ENCODE results near the gene SHISA9. TPM values are rescaled to one million over a fixed set of nuclear protein-coding genes. Genes with fewer than 3 reads are reported as not detected.

The SHISA9 gene
- total RNA-seq, 1 experiment from 2014 or later, result 7.3 TPM

DNA sequence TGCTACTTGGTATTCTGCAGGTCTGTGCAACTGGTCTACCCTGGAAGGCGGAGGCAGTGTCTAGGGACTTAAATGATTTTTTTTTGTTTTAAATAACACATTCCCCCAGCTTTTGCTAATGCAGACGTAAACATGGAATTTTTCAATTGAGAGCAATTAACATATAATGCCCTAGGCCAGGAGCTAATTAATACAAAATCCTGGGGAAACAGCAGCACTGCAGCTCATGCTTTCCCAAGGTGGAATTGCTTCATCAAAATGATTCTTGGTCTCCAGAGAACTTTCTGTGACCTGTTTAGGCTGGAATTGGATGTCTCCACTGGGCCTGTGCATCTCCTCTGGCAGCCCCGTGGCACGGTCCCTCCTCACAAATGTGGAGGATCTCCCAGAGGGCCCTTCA lies 50.6 kb downstream of the SHISA9 start:
- no peak for DNase-seq (ENCODE audit: low spot score)

DNA sequence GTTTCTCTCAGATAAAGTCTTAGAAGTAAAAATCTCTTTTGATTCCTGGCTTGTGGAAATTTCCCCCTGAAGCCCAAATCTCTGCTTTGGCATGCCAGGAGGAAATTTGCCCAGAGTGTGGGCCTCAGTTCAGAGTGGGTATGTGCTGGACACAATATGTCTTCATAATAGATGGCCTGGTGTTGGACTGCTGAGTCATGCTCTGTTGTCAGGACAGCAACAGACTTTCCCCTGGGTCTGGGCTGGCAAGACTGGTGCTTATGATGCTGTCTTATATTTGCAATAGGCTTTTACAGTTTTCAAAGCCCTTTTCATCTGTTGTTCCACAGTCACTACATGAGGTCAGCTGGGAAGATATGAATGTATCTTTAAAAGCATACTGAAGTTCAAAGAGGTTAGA lies 57.0 kb downstream of the SHISA9 start:
- DNase-seq (ENCODE audit: low spot score), result no peak

- DNase-seq (ENCODE audit: low spot score), result no peak
These were observed 57.7 kb downstream of the SHISA9 start for GRCh38 chr16:12959072-12959471.

DNA sequence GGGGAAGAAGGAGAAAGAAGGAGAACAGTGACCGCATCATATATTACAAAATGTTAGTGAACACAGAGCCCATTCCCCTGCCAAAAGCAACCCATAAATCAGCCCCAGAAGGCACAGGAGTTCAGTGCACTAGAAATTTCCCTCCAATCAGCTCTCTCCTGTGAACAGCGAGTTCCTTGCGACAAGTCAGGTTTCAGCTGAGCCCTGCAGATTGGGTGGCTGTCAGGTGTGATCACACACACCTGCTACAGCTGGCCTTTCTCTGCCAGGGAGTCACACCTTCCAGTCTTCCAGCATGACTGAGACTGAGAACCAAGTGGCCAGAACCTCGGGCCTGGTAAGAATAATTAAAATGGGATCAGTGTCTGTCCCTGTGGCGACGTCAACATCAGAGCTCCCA lies 60.2 kb downstream of the SHISA9 start:
- DNase-seq (ENCODE audit: low spot score), result no peak

DNA sequence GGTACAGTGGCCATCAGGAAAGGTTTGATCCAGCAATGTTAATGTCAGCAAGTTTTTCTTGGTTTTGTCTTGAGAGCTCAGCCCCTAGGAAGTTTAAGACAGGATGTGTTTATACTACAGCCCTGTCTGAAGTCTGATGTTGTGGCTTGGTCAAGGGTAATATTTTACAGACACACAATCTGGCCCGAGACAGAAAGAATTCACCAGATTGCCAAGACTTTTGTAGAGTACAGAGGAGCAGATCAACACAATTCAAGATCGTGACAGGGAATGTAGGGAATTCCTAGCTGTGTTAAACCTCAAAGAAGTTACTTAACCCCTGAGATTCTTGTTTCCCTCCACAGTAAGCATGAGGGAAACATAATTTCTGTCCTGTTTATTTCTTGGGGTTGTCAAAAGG lies 63.1 kb downstream of the SHISA9 start:
- no peak for DNase-seq (ENCODE audit: low spot score)

DNA sequence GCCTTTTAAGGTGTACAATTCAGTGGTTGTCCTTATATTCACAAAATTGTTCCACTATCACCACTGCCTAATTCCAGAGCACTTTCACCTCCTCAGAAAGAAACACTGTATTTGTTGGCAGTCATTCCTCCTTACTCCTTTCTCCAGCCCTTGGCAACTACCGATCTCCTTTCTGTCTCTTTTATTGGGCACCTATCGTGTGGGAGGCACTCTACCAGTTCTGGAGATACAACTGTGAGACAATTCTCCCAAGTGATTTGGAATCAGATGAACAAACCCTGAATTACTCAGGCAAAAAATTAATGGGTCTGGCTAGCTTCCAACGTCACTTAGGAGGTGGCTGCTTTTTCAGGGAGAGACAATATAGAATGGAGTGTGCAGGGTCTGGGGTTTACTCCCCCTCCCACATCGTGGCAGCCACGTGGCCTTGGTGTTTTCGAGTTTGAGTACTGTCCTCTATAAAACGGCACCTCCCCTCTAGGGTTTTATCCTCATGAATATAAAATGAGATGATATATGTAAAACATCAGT lies 63.9 kb downstream of the SHISA9 start:
- no peak for DNase-seq (ENCODE audit: low spot score)

- peak; percentile 97 for DNase-seq (ENCODE audit: low spot score)
These were observed 69.8 kb downstream of the SHISA9 start for GRCh38 chr16:12971241-12971640.

- peak; percentile 11 for DNase-seq (ENCODE audit: low spot score)
These were observed 70.8 kb downstream of the SHISA9 start for GRCh38 chr16:12972246-12972645.

- DNase-seq (ENCODE audit: low spot score), result no peak
These were observed 74.4 kb downstream of the SHISA9 start for GRCh38 chr16:12975766-12976165.

- no peak for DNase-seq (ENCODE audit: low spot score)
These were observed 75.1 kb downstream of the SHISA9 start for GRCh38 chr16:12976496-12976895.

DNA sequence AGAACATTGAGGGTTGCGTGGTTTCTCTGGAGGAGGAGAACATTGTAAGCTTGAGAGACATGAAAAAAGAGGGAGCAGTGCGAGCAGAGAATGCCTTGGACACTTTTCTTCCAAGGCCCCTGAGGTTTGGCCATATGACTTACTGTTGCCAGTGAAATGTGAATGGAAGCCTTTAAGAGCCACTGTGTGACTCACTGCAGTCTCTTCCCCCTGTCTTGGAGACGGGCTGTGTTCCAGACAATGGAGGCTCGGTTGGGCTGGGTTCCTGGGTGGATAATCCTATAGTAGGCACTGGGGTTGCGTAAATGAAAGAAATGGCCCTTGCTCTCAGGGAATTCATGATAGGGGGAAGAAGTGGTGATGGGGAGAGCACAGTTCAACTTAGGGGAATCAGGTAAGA lies 75.5 kb downstream of the SHISA9 start:
- DNase-seq (ENCODE audit: low spot score), result peak; percentile 58

- DNase-seq (ENCODE audit: low spot score), result no peak
These were observed 84.1 kb downstream of the SHISA9 start for GRCh38 chr16:12985516-12985915.

GRCh38 chr16:12988071-12988470 lies 86.7 kb downstream of the SHISA9 start:
- DNase-seq (ENCODE audit: low spot score), result no peak

GRCh38 chr16:12992066-12992465 lies 90.7 kb downstream of the SHISA9 start:
- no peak for DNase-seq (ENCODE audit: low spot score)

DNA sequence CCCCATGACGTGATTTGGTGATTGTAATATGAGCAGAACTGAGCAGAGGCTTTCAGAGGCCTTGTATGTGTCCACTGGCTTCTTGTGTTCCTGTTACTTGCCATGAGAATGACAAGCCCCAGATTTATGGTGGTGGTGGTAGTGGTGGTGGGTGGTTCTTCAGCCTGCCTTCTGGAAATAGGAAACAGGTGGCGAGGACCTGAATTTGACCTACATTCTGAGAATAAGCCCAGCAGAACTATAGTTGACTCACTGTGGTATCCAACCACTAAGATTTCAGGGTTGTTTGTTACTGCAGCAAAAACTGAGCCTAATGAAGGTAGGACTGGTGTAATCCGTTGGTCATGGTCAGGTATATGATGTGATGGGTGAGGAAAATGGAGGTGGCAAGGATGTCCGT lies 93.0 kb downstream of the SHISA9 start:
- no peak for DNase-seq (ENCODE audit: low spot score)

- DNase-seq (ENCODE audit: low spot score), result no peak
These were observed 94.4 kb downstream of the SHISA9 start for GRCh38 chr16:12995721-12996372.

GRCh38 chr16:12998361-12999085 lies 97.1 kb downstream of the SHISA9 start:
- no peak for DNase-seq (ENCODE audit: low spot score)

- no peak for DNase-seq (ENCODE audit: low spot score)
These were observed 98.0 kb downstream of the SHISA9 start for GRCh38 chr16:12999368-12999767.

- DNase-seq (ENCODE audit: low spot score), result no peak
These were observed 104.4 kb downstream of the SHISA9 start for GRCh38 chr16:13005721-13006247.

GRCh38 chr16:13012601-13013000 lies 111.2 kb downstream of the SHISA9 start:
- DNase-seq (ENCODE audit: low spot score), result no peak

DNA sequence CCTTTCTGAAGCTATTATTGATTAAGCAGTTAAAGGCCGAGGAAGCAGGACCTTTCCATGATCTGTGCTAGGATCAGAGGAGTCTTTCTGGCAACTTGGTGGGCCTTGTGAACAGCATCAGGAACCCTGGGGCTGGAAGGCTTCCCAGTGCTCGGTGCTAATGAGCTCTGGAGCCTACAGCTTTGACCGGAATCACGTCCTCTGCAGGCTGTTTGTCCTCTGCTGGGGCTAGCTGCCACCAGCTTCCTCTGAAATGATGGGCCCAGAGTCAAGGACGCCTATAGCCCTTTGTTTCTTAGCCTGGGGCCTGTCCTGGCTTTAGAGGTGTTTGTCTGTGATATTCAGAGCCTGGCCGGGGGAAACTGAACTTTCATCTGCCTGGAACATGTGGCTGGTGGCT lies 111.6 kb downstream of the SHISA9 start:
- no peak for DNase-seq (ENCODE audit: low spot score)

- DNase-seq (ENCODE audit: low spot score), result no peak
These were observed 113.1 kb downstream of the SHISA9 start for GRCh38 chr16:13014476-13014875.

- DNase-seq (ENCODE audit: low spot score), result no peak
These were observed 116.6 kb downstream of the SHISA9 start for GRCh38 chr16:13018026-13018425.
